Common myeloid progenitor, CD34-positive (primary cell): ENCODE measurements around the gene OR5AC2. TPM values are rescaled to one million over a fixed set of nuclear protein-coding genes. Genes with fewer than 3 reads are reported as not detected.
A peak's percentile ranks its signal among the peaks of the same experiment; 100 is the strongest.

Source experiments
- CTCF ChIA-PET: fragments of 350-600 bp; sonication (Branson Sonifier 250); formaldehyde crosslinking; loops from one replicate; lab custom pipeline; 2021; ENCODE audit warnings: antibody characterized with exemption; lab: Charles Lee
- POLR2A ChIA-PET: fragments of 350-600 bp; sonication (Branson Sonifier 250); formaldehyde crosslinking; loops from one replicate; lab custom pipeline; 2021; ENCODE audit warnings: antibody characterized with exemption; lab: Charles Lee
- DNase-seq, 3 donors: peaks; one replicate each; pipeline versions ENCODE4 v3.0.0 to v3.0.0-alpha.2; 2013
- H3K27ac ChIP-seq, 2 experiments: 1 replicate in 1 of 2; 2 replicates in 1 of 2; pipeline ENCODE4 v1.7.0; 2013; ENCODE audit warnings: inconsistent platforms in 2 of 2, low read length in 2 of 2, mild to moderate bottlenecking in 2 of 2, low read depth in 1 of 2, moderate library complexity in 1 of 2; ENCODE audit not compliant: severe bottlenecking in 2 of 2, insufficient read depth in 1 of 2, poor library complexity in 1 of 2
- H3K27me3 ChIP-seq, 5 experiments: replicated peaks in 2 of 5; 1 replicate in 3 of 5; 2 replicates in 2 of 5; pipeline versions ENCODE4 v1.6.1 to v1.7.0; 2013; ENCODE audit warnings: low read length in 4 of 5, mild to moderate bottlenecking in 2 of 5, moderate library complexity in 2 of 5, inconsistent platforms in 1 of 5; ENCODE audit not compliant: insufficient read depth in 5 of 5, control insufficient read depth in 4 of 5
- H3K36me3 ChIP-seq, 4 experiments: 1 replicate in 2 of 4; 2 replicates in 2 of 4; pipeline versions ENCODE4 v1.6.1 to v1.7.0; 2013; ENCODE audit warnings: low read length in 3 of 4, control low read depth in 1 of 4, mild to moderate bottlenecking in 1 of 4; ENCODE audit not compliant: control insufficient read depth in 4 of 4, insufficient read depth in 4 of 4
- H3K4me1 ChIP-seq, 4 experiments: 1 replicate in 3 of 4; 2 replicates in 1 of 4; pipeline versions ENCODE4 v1.6.1 to v1.7.1; 2013; ENCODE audit warnings: low read length in 3 of 4, mild to moderate bottlenecking in 3 of 4, control low read depth in 1 of 4, inconsistent platforms in 1 of 4, moderate library complexity in 1 of 4; ENCODE audit not compliant: control insufficient read depth in 4 of 4, insufficient read depth in 4 of 4; ENCODE audit errors: control extremely low read depth in 1 of 4
- H3K4me3 ChIP-seq, 7 experiments: 1 replicate in 4 of 7; 2 replicates in 3 of 7; pipeline versions ENCODE4 v1.5.1 to v1.7.0; 2013; ENCODE audit warnings: mild to moderate bottlenecking in 7 of 7, low read length in 6 of 7, moderate library complexity in 6 of 7, inconsistent platforms in 2 of 7, low read depth in 2 of 7, control low read depth in 1 of 7; ENCODE audit not compliant: insufficient read depth in 4 of 7, control insufficient read depth in 1 of 7; ENCODE audit errors: extremely low read depth in 1 of 7
- H3K9me3 ChIP-seq, 5 experiments: 1 replicate in 4 of 5; 2 replicates in 1 of 5; pipeline versions ENCODE4 v1.6.1 to v1.7.1; 2013; ENCODE audit warnings: low read length in 4 of 5, mild to moderate bottlenecking in 2 of 5, inconsistent platforms in 1 of 5, low read depth in 1 of 5, moderate library complexity in 1 of 5; ENCODE audit not compliant: control insufficient read depth in 4 of 5, insufficient read depth in 2 of 5; ENCODE audit errors: control extremely low read depth in 1 of 5
- WGBS: methylation state at CpG from one replicate; pipeline ENCODE4 v1.1.5; 2013; ENCODE audit not compliant: insufficient coverage; 5-methylcytosine and 5-hydroxymethylcytosine counted together
- polyA plus RNA-seq: library from polyadenylated mRNA; unstranded; fragments of 120-200 nt; gene quantifications from one replicate; pipeline ENCODE4 v1.2.1, GENCODE V29; 2013

OR5AC2 gene
- polyA plus RNA-seq: not detected

DNA sequence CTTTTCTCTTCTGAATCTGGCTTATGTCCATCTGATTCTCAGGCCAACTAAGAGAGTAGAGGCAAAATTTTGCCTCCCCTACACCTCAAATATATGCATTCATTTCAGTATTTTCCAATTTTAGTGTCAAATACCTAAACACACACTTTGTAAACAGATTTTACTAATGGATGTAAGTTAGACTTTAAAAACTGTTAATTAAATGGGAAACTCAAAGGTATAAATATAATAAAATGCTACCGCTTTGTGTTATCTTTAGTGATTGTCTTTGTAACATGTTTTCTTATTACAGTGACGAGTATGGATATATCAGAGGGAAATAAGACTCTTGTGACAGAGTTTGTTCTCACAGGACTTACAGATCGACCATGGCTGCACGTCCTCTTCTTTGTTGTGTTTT lies at the start of gene OR5AC2:
Gene OR5AC2, plus strand, starts transcription at position 301 of the 400 bp plus-strand sequence. Its CDS starts 0 bp downstream, at position 301.
- WGBS: 95% methylated on average over 3 of the region's 4 CpGs

DNA sequence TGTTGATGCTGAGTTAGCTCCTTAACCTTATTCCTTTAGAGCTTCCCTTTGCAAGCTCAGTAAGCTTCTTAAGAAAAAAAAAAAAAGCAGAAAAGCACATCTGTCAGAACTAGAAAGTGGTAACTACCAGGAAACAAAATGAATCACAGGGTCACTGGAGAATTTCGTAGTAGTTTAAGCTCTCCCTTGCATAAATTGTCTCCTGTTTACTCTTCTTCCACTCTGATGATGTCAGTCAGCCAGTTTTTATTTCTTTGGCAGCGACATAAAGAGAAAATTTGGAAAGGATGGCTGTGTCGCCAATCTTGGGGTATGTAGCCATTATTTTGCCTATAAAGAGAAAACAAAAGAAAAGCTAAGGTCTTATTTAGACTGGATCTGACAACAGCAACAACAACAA lies 48.7 kb upstream of the OR5AC2 start:
- Histone ChIP-seq H3K9me3 (peaks cover 0 to 4% (median 0%) of the 10 kb centered on the region in 5 experiments), H3K4me1 (peaks cover 0 to 6% (median under 1%) of the 10 kb centered on the region in 4 experiments), H3K4me3 (no peak overlapping the region), H3K27me3 (peaks cover 0 to 7% (median 0%) of the 10 kb centered on the region in 5 experiments), H3K36me3 (no peaks in the 10 kb centered on the region), H3K27ac (no peak overlapping the region)
- no peak for DNase-seq
- 69% methylated on average over 1 of the region's 3 CpGs for WGBS
- CTCF ChIA-PET: interaction anchor here (0.9 to 4.6 kb wide), 9 partner anchors 11 to 534 kb away, joined by 3 to 41 read pairs (median 5); no protein-coding TSS in a partner anchor
- POLR2A ChIA-PET: no interaction called here

More for the DNA sequence above, at the start of gene OR5AC2:
- DNase-seq: no peak
- H3K36me3 ChIP-seq: no peaks in the 10 kb centered on the region
- peaks cover 0 to 1% (median 0%) of the 10 kb centered on the region in 5 experiments for H3K9me3 ChIP-seq
- H3K4me1 ChIP-seq: no peaks in the 10 kb centered on the region
- CTCF ChIA-PET: no interaction called here
- H3K27me3 ChIP-seq: no peaks in the 10 kb centered on the region
- POLR2A ChIA-PET: no interaction called here
- no peak within 1 kb of the TSS for H3K4me3 ChIP-seq
- no peak within 1 kb of the TSS for H3K27ac ChIP-seq

DNA sequence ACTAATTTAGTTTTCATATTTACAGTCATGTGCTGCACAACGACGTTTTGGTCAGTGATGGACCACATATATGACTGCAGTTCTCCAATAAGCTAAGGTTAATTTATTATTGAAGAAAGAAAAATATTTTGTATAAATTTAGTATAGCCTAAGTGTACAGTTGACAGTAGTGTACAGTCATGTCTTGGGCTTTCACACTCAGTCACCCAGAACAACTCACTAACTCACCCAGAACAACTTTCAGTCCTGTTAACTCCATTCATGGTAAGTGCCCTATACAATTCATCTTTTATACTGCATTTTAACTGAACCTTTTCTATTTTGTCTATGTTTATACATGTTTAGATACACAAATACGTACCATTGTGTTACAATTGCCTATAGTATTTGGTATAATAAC lies 48.1 kb upstream of the OR5AC2 start:
- ChIA-PET POLR2A (no interaction called here), CTCF (interaction anchor here (0.9 to 4.6 kb wide), 10 partner anchors 12 to 534 kb away, joined by 3 to 41 read pairs (median 5); no protein-coding TSS in a partner anchor)
- peak overlapping the region in 1 of 7 experiments; percentile 77 for H3K4me3 ChIP-seq
- H3K27me3 ChIP-seq: peaks cover 0 to 7% (median 0%) of the 10 kb centered on the region in 5 experiments
- peaks cover 0 to 4% (median 0%) of the 10 kb centered on the region in 5 experiments for H3K9me3 ChIP-seq
- no peak for DNase-seq
- no CpG with 5 or more reads among the region's 3 CpGs for WGBS
- no peaks in the 10 kb centered on the region for H3K36me3 ChIP-seq
- H3K4me1 ChIP-seq: peaks cover 0 to 6% (median under 1%) of the 10 kb centered on the region in 4 experiments
- H3K27ac ChIP-seq: no peak overlapping the region

DNA sequence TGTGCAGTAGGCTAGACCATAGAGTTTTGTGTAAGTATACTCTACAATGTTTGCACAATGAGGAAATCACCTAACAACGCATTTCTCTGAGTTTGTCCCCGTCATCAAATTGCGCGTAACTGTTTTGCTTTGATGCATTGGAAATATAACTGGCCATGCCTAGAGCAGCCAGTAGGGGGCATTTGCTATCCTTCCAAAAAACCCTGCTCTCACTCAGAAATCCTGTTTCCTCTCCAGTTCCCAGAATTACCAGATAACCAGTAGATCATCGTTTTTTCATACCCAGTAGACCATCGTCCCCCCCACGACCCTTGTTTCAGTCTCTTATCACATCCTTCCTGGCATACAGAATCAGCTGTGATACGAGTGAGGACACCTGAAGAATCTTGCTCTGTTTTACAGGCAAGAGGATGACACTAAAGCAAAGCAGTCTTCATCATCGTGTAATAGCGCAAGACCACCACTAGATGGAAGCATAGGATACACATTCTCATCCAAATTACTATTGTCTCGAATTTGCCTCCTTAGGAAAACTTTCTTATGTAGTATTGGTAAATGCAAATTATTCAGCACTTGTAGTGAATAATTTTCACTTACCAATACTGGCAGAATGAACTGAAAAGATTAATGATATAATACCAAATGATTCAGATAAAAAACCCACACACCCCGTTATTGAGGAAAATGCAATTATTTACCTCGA lies 47.5 kb upstream of the OR5AC2 start:
- CTCF ChIA-PET: interaction anchor here (1.2 to 4.6 kb wide), 11 partner anchors 12 to 775 kb away, joined by 3 to 41 read pairs (median 5); no protein-coding TSS in a partner anchor
- POLR2A ChIA-PET: no interaction called here
- Histone ChIP-seq H3K9me3 (peaks cover 0 to 4% (median 0%) of the 10 kb centered on the region in 5 experiments), H3K4me3 (peak overlapping the region in 6 of 7 experiments; percentile 28 to 77 (median 50)), H3K36me3 (no peaks in the 10 kb centered on the region), H3K27ac (no peak overlapping the region), H3K4me1 (peaks cover 0 to 6% (median under 1%) of the 10 kb centered on the region in 4 experiments), H3K27me3 (peaks cover 0 to 7% (median 0%) of the 10 kb centered on the region in 5 experiments)
- WGBS: 9% methylated on average over 8 of the region's 13 CpGs
- peak; percentile 86 to 93 (median 92) for DNase-seq

GRCh38 chr3:98041350-98041749 lies 45.6 kb upstream of the OR5AC2 start:
- no peaks in the 10 kb centered on the region for H3K36me3 ChIP-seq
- ChIA-PET POLR2A (no interaction called here), CTCF (interaction anchor here (1.4 to 4.6 kb wide), 4 partner anchors 34 to 771 kb away, joined by 3 to 41 read pairs (median 5); no protein-coding TSS in a partner anchor)
- H3K27ac ChIP-seq: no peak overlapping the region
- H3K4me1 ChIP-seq: peaks cover 0 to 6% (median under 1%) of the 10 kb centered on the region in 4 experiments
- peaks cover 0 to 7% (median 0%) of the 10 kb centered on the region in 5 experiments for H3K27me3 ChIP-seq
- peaks cover 0 to 4% (median 0%) of the 10 kb centered on the region in 5 experiments for H3K9me3 ChIP-seq
- H3K4me3 ChIP-seq: no peak overlapping the region
- peak in 2 of 3 donors; percentile 9 to 22 for DNase-seq
- WGBS: no CpG with 5 or more reads among the region's 1 CpG

- H3K27me3 ChIP-seq: no peaks in the 10 kb centered on the region
- H3K27ac ChIP-seq: no peak overlapping the region
- WGBS: no CpG with 5 or more reads among the region's 1 CpG
- no peaks in the 10 kb centered on the region for H3K36me3 ChIP-seq
- DNase-seq: no peak
- H3K9me3 ChIP-seq: no peaks in the 10 kb centered on the region
- POLR2A ChIA-PET: no interaction called here
- H3K4me1 ChIP-seq: no peaks in the 10 kb centered on the region
- H3K4me3 ChIP-seq: no peak overlapping the region
- CTCF ChIA-PET: no interaction called here
Measured at GRCh38 chr3:98048586-98048985, 38.4 kb upstream of the OR5AC2 start.

GRCh38 chr3:98049271-98049670 lies 37.7 kb upstream of the OR5AC2 start:
- no peak for DNase-seq
- no CpG with 5 or more reads among the region's 1 CpG for WGBS
- no peak overlapping the region for H3K27ac ChIP-seq
- no peaks in the 10 kb centered on the region for H3K9me3 ChIP-seq
- CTCF ChIA-PET: no interaction called here
- H3K4me3 ChIP-seq: no peak overlapping the region
- POLR2A ChIA-PET: no interaction called here
- no peaks in the 10 kb centered on the region for H3K36me3 ChIP-seq
- H3K4me1 ChIP-seq: no peaks in the 10 kb centered on the region
- H3K27me3 ChIP-seq: no peaks in the 10 kb centered on the region
